ENCODE measurements around the gene ACSS1.
A peak's percentile ranks its signal among the peaks of the same experiment; 100 is the strongest.
"Not testable (repeated sequence)": the region's sequence is repeated elsewhere in the genome, so short reads cannot be mapped to it uniquely, and the experiment has no call there.

ACSS1 gene

DNA sequence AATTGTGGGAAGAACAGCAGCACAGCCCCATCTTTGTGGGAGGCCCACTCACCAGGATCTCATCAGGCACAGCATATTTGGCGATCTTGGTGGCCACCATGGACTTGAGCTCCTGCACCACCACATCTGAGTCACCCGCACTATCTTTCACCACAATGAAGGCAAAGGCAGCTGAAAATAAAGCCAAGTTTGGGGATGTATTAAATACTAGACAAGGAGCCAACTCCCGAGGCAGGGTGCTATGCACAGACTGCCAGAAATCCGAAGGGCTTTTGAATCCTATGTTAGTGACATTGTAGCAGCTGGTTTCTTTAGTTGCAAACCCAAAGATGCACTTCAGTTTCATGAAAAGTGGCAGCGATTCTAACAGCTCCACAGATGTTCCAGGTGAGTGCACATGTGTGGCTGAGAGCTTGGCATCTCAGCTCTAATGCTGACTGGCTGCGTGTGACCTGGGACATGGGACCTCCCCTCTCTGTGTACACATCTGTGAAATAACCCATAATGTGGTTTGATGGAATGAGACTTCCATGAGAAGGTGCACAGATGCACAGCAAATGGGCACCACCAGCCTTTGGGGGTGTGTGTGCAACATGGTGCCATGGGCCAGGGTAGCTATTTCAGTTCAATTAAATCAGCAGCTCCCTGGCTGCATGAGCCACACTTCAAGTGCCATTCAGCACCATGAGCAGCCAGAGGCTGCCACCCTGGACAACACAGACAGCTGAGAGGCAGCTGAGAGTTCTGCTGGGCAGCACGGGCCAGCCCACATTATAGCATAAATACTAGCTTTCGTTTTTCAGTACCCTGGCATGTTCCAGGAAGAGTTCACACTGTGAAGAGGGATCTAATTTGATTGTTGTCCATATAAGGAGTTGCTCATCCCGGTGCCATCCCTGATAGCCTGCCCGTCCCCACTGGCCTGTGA, 48.5 kb downstream of the ACSS1 start:
- DNase-seq (ENCODE audit: low spot score), result no peak

DNA sequence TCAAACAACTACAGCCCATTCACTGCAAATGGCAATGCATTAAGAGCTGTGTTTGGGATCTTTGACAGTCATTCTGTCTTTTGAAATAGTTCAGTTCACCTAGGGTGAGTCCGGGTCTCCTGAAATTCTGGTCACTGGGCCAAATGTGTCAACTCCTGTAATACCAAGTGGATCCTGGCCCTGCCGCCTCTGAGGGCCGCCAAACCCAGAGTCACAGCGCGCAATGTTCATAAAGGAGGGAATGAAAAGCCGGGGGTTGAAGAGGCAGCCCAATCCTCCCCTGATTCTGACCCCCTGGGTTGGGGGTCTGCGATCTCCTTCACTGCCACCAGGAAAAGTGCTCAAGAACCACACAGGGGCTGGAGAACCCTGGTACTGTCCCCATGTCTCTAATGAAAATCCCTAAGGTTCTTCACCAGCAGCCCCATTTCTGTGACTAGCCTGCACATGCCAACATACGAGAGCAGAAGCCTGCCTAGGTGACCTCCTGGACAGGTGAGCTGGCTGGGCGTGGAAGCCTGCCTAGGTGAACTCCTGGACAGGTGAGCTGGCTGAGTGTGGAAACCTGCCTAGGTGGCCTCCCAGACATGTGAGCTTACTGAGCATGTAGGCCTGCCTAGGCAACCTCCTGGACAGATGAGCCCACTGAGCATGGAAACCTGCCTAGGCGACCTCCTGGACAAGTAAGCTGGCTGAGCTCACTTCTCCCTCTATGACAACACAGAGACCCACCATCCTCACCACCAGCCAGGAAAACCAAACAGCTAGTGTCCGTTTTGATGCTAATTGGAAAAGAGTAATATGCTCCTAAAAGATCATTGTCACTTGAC, 49.3 kb downstream of the ACSS1 start:
- DNase-seq (ENCODE audit: low spot score), result no peak

DNA sequence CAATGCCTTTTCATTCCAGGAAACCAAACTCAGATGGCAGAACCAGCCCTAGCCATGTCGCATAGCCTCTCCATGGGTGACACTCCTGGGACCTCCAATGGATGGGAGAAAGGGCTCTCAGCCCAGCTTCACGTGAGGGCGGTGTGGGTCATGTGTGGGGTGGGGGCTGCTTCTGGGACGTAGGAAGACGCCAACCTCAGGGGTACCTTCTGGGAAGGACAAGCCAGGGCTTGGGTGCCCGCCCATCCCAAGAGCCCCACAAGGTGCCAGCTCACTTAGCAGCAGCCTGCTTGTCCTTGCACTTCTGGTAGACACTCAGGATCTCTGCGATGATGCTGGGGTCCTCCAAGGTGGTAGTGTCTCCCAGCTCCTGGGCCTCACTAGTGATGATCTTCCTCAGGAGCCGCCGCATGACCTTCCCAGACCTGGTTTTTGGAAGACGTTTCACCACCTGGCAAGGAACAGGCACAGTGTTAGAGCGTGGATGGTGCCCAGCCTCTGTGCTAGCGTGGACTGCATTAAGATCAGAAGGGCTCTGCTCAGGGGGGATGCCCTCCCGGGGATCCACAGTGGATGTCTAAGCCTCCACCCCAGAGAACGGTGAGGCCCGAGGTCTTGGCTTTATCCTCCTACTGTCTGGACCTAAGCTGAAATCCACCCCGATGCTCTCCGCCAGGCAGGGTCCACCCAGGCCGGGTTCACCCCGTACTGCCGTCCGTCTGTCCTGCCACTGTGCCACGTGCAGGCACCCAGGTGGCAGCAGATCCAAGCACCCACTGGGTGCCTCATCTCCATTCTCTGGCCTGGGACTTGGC, 50.2 kb downstream of the ACSS1 start:
- DNase-seq (ENCODE audit: low spot score), result no peak

DNA sequence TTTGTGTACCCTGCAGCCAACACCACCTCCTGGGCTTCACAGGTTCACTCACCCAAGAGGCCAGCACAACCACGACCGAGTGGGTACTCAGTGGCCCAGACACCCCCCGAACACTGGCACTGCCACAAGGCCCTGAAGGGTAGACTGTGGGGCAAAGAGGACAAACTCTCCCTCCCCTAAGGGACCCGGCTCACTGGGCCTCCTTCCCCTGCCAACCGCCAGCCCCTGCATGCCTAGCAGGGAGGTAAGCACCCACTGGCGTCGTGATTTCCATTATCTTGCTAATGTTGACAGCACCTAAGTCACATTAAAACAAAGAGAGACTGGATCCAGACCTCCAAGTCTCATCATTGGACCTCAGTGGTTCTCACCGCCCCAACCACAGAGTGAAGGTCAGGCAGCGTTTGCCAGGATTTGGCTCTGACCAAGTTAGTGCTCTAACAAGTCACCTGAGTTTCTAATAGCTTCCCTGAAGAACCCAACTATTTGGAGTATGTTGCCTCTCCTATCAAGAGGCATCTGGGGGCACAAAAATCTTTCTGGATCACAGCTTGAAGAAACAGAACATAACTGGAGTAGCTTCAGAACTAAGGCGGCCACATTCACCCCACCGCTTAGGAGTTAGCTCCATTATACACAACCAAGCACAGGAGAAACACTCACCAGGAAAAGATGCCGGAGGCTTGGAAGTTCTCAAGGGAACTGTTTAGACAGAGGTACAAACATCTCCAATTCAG, 51.3 kb downstream of the ACSS1 start:
- no peak for DNase-seq (ENCODE audit: low spot score)

DNA sequence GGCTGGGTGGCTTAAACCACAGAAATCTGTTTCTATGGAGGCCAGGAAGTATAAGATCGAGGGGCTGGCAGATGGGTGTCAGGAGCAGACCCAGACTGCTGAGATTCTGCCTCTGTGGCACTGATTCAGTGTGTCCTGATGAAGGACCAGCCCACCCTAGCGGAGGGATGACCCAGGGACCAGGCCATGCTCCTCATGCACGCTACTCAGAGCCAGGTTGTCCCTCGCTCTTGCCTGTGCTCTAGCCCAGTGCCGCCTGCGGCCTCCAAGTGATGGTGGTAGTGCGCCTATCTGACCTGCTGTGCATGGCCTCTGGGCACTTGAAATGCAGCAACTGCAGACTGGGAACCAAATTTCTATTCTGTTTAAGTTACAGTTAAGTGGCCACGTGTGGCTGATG, 52.3 kb downstream of the ACSS1 start:
- DNase-seq (ENCODE audit: low spot score), result no peak

DNA sequence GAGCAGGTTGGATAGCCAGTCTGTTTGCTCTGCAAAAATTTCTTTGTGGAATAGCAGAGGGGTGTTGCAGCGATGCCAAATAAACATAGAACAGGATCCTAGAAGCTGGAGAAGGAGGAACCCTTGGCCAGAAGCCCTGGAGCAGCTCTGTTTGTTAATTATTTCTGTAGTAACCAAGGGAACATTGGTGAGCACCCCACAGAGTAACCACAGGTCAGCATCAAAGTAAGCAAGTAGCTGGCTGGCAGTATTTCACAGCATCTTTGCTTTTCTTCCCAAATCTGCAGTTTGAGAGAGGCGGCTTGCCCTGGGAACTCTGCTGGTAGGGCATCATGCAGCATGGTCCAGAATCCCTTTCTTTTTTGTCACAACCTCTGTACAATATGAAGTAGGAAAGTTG, 52.7 kb downstream of the ACSS1 start:
- no peak for DNase-seq (ENCODE audit: low spot score)

DNA sequence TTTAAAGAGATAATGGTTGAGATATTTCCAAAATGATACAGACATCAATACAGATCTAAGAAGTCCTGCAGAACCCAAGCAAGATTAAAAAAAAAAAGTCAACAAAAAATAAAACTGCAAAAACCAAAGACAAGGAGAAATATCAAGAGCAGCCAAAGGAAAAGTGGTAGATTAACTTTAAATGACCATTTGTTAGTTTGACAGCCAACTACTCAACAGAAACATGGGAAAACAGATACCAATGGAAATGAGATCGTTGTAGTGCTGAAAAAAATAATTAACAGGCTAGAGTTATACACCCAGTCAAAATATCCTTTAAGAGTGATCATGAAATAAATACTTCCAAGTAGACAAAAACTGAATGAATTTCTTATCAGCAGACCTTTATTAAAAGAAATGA, 54.9 kb downstream of the ACSS1 start:
- DNase-seq (ENCODE audit: low spot score), result no peak

DNA sequence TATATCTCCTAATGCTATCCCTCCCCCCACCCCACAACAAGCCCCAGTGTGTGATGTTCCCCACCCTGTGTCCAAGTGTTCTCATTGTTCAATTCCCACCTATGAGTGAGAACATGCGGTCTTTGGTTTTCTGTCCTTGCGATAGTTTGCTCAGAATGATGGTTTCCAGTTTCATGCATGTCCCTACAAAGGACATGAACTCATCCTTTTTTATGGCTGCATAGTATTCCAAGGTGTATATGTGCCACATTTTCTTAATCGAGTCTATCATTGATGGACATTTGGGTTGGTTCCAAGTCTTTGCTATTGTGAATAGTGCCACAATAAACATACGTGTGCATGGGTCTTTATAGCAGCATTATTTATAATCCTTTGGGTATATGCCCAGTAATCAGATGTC, 56.6 kb downstream of the ACSS1 start:
- not testable (repeated sequence) for DNase-seq (ENCODE audit: low spot score)

DNA sequence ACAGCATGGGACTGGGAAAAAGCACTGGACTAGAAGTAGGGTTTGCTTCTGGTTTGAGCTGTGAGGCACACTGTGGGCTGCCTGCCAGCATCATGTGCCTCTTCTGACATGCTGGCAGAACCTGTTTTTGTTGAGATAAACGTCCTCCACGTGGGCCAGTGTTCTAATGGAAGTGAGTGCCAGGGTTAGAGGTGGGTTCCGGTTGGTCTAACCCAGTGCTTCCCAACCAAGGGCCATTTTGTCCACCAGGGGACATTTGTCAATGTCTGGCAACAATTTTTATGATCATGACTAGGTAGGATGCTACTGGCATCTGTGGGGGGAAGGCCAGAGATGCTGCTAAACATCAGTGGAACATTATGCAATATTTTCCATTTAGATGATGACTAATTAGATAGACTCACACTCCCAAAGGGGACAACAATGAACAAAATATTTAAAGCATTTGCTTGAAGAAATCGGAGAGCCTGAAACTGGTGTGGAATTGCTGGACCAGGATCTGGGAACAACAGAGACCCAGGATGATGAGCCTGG, 57.6 kb downstream of the ACSS1 start:
- no peak for DNase-seq (ENCODE audit: low spot score)

DNA sequence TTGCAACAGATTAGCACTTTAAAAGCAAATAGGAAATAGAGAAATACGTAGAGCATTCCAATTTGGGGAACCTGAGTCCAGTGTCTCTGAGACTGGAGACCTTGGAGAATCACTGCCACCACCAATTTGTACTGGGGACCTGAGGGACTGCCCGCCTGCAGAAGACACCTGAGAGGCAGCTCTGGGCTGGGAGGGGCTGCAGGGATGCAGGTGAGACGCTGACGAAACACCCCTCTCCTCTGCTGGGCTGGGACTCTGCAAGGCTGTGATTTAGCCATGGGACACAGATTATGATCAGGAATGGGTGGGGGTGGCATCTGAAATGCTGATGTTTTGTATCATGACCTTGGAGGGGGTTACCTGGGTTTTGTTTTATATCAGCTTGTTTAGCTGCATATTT, 58.4 kb downstream of the ACSS1 start:
- DNase-seq (ENCODE audit: low spot score), result no peak

DNA sequence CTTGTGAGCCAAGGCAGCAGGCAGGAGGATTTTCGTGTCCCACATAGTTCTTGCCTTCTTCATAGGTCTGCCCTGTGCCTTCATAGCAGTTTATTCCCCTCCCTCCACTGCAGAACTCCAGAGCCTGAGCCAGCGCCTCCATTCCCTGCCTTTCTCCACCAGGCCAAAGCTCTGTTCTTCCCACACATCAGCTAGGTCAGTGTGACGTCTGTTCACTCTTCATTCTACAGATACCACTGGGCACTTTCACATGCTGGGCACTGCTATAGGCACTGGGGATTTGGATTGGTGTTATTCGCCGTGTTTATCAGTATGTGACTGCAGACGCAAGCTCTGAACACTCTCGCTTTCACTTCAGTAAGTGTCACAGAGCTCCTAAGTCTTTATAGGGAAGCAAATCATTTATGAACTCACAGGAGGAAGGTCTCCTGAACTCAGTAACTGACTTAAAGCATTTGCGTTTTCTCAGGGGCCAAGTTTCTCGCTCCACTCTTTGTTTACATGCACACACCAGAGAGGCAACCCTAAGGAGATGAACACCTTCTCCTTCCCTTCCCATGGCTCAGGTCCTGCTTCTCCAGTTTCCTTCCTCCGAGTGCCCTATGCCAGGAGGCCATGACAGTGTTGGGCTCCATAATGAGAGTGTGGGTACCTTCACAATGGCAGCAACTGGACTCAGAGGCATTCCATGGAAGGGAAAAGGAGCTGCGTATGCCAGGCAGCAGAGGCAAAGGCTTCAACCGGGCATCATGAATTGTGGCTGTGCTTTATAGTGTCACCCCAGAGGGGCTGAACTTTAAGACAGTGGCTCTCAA, 59.1 kb downstream of the ACSS1 start:
- DNase-seq (ENCODE audit: low spot score), result no peak

DNA sequence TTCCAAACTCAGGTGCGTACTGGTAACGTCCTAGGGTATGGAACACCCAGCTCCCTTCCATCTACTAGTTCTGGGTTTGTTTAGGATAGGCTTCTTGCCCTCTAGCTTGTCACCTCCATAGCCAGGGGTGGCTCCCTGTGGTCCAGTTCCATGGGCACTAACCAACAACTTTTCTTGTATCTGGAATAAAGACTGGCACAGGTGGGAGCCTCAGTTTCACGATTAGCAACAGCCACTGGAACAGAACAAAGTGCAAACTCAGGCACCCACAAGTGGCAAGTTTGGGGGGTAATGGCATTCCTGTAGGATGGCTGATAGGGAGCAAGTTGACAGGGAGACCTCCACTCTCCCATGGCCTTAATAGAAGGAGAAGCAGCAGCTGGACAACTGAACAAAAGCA, 59.8 kb downstream of the ACSS1 start:
- no peak for DNase-seq (ENCODE audit: low spot score)

DNA sequence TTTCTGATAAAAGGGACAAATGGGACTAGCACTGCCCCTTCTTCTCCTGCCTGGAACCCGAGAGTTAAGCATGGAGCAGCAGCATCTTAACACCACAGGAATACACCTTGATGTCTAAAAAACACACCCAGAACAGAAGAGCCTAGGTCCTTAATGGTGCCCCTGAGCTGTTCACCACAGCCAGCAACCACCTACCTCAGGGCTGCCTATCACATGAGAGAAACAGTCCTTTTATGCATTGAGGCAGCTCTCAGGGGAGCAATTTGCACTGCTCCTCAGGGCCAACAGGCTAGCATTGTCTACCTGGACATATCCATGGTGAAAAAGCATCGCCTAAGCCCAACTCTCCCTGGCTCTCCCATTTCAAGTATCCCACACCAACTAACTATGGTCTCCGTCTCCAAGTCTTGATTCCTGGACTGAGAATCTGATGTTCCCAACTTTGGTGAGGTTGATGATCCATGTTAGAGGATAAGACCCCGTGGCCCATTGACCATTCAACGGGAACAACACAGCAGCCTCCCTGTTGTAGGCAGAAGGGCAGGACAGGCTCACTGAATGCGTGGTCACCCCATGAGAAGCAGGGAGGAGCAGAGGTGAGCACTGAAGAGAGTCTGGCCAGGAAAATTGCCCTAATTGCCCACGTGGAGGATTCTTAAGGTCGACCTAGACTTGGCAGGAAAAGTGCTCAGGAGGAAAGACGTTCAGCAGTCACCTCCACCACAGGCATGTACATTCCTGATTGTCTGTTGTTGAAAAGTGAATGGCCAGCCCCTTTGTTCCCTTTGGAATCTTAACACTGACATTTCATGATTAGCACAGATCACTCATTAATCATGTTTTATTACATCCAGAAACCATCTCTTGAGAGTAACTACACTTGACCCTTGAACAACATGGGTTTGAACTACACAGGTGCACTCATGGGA, 61.2 kb downstream of the ACSS1 start:
- DNase-seq (ENCODE audit: low spot score), result no peak

DNA sequence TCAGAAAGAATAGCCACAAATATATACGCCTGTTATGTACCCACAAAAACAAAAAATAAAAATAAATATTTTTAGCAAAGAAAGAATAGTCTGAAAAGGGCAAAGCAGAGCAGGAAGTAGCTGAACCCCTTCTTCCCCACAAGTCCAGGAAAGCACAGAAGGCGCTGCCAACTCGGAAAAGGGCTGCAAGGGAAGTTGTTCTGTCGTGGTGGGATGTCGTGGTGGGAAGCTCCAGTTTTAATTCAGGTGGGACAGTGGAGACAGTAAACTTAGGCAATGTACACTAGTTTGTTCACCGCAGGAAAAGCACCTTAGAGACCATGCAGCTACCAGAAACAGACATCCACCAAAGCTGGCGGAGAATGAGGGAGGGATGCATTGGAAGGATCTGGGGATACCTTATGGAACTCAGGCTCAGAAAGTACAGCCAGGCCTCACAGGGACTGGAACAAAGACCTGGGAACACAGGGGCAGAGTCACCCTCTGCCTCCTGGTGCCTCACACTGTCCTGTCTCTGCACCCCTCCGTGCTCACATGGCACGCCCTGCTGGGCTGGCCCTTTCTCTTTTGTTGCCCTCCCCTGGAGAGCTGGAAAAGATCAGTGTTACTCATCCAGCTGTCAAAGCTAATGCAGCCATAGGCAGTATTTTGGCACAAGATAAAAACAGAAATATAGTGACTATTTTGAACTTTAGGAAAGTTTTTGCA, 62.0 kb downstream of the ACSS1 start:
- no peak for DNase-seq (ENCODE audit: low spot score)

DNA sequence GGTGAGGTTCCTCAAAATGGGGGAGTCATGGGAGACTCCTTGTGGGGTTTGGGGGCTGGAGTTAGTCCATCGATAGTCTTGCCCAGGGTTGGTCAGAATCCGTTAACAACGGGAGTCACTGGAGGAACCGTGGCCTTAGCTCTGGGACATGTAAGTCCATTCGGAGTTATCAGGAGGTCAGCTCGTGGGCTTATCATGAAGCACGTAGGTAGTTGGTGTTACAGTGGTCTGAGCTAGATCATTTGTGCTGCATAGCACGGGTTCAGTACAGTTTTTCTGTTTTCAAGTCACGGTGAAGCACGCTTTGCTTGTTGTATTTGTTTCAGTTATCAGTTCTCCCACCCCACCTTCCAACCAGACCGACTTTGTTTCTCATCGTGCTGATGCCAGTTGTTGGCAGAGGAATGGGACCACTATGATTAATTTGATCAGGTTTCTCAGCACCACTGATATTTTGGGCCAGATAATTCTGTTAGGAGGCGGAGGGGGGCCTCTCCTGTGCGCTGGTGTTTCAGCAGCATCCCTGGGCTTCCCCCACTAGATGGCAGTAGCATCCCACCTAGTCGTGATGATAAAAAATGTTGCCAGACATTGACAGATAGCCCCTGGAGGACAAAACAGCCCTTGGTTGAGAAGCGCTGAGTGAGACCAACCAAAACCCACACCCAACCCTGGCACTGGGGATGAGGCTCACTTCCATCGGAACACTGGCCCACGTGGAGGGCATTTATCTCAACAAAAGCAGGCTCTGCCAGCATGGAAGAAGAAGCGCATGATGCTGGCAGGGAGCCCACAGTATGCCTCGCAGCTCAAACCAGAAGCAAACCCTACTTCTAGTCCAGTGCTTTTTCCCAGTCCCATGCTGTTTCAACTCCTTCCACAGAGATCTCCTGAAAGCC, 63.2 kb downstream of the ACSS1 start:
- peak; percentile 79 for DNase-seq (ENCODE audit: low spot score)

DNA sequence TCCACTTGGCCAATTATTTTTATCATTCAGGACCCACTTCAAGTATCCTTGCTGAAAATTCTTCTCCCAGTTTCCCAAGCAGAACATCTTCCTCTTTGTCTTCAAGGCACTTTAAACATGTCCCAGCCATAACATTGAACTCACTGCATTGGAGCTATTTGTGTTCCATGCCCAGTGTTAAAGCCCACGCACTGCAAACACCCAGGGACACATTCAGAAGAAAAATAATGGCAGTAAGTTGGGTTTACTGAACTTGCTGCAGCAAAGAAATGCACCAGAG, 63.8 kb downstream of the ACSS1 start:
- DNase-seq (ENCODE audit: low spot score), result no peak

DNA sequence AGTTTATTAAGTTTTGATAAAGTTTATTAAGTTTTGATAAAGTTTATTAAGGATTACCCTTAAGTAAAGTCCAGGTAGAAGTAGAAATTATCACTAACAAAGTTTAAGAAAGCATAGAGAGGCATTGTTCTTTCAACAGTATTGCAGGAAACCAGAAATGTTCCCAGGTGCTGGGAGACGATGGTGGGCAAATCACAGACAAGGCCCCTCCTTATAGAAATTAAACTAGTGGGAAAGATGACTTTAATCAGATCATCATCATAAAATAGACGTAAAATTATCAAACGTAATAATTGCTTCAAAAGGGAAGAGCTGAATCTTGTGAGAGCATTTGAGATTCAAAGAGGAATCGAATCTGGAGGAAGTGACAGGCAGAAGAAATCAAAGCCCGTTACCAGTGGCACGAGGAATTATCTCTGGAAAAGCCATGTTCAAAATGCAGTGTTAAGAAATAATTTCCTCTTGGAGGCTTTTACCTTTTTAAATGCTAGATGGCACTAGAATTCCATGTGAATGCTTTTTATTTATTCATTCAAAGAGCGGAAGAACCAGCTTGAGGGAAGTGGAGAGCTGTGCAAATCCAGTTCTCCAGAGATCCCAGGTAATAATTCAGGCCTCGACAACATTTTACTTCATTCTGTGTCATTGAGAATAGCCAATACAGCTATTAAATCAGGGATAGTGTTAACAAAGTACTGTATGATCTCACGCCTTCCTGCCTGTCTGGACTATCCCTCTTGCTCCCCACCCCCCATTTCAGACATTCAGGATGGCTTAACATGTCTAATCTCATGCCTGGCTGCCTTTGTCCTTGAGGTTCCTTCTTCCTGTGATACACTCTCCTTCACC, 64.4 kb downstream of the ACSS1 start:
- no peak for DNase-seq (ENCODE audit: low spot score)

Measured in germinal center (tissue), 1 donor.